ENCODE results near the gene PTPRS. TPM values are rescaled to one million over a fixed set of nuclear protein-coding genes. Genes with fewer than 3 reads are reported as not detected.

PTPRS gene
- total and polyA plus RNA-seq, 9 of the 15 experiments (the other 6 are each of a cell fraction or from before 2014, with no cell fraction given), result 1.1 to 49.4 (median 14.1) TPM

DNA sequence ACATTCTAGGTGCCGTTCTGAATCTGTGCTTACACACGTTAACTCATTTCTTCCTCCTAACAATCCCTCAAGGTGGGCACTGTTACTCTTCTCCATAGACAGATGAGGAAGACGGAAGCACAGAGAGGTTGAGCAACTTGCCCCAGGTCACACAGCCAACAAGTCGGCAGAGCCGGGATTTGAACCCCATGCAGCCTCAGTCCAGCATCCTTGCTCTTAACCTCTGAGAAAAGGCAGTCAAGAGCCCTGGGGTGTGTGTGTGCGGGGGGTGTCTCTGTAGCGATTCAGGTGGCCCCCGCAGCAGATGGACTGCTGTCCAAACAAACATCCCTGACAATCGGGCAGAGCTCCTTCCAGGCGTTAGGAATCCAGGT lies 6.3 kb downstream of the PTPRS start (continued):
- no peak for TF ChIP-seq TAL1 (IDR thresholded peaks at IDR 0.05)
- TF ChIP-seq ZNF133 (CRISPR knock-in tag; IDR thresholded peaks at IDR 0.05), result no peak
- TF ChIP-seq ZNF263 (CRISPR knock-in tag; IDR thresholded peaks at IDR 0.05; ENCODE audit: borderline replicate concordance), result no peak
- TF ChIP-seq FOS (IDR thresholded peaks at IDR 0.05; ENCODE audit: extremely low read depth, insufficient read length), result no peak
- TF ChIP-seq, protein P1, sequence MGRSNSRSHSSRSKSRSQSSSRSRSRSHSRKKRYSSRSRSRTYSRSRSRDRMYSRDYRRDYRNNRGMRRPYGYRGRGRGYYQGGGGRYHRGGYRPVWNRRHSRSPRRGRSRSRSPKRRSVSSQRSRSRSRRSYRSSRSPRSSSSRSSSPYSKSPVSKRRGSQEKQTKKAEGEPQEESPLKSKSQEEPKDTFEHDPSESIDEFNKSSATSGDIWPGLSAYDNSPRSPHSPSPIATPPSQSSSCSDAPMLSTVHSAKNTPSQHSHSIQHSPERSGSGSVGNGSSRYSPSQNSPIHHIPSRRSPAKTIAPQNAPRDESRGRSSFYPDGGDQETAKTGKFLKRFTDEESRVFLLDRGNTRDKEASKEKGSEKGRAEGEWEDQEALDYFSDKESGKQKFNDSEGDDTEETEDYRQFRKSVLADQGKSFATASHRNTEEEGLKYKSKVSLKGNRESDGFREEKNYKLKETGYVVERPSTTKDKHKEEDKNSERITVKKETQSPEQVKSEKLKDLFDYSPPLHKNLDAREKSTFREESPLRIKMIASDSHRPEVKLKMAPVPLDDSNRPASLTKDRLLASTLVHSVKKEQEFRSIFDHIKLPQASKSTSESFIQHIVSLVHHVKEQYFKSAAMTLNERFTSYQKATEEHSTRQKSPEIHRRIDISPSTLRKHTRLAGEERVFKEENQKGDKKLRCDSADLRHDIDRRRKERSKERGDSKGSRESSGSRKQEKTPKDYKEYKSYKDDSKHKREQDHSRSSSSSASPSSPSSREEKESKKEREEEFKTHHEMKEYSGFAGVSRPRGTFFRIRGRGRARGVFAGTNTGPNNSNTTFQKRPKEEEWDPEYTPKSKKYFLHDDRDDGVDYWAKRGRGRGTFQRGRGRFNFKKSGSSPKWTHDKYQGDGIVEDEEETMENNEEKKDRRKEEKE (IDR thresholded peaks at IDR 0.05; ENCODE audit: borderline replicate concordance in 1 of 2, control insufficient read depth in 1 of 2, low read depth in 2 of 2, low read length in 1 of 2), result no peak
- TF ChIP-seq, protein P2, sequence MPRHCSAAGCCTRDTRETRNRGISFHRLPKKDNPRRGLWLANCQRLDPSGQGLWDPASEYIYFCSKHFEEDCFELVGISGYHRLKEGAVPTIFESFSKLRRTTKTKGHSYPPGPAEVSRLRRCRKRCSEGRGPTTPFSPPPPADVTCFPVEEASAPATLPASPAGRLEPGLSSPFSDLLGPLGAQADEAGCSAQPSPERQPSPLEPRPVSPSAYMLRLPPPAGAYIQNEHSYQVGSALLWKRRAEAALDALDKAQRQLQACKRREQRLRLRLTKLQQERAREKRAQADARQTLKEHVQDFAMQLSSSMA (CRISPR knock-in tag; IDR thresholded peaks at IDR 0.05), result no peak
- no peak for TF ChIP-seq ELF2 (CRISPR knock-in tag; IDR thresholded peaks at IDR 0.05)

Measured in K562 (cell line).